HepG2 (cell line): ENCODE results near the gene TSPAN5.

Source experiments
- CREM ChIP-seq, 2 experiments: sonication (generic) in 1 of 2; formaldehyde crosslinking in 1 of 2; IDR thresholded peaks; 2 replicates each; pipeline versions ENCODE4 v1.4.0 to v1.6.1; 2016 to 2020; ENCODE audit warnings: antibody characterized with exemption in 1 of 2, mild to moderate bottlenecking in 1 of 2, missing genetic modification reagents in 1 of 2
- E2F5 ChIP-seq: sonication (generic); formaldehyde crosslinking; conservative IDR thresholded peaks from 2 replicates; pipeline ENCODE4 v1.4.0; 2020; ENCODE audit warnings: missing genetic modification reagents
- ELF1 ChIP-seq: sonication (generic); formaldehyde crosslinking; IDR thresholded peaks from 2 replicates; pipeline ENCODE4 v1.4.0; 2020; ENCODE audit warnings: missing genetic modification reagents
- EP300 ChIP-seq, 3 experiments: sonication (generic) in 1 of 3; formaldehyde crosslinking in 1 of 3; IDR thresholded peaks; 2 replicates each; pipeline versions ENCODE4 v1.5.1 to v1.6.1; 2011 to 2020; ENCODE audit warnings: low read depth in 2 of 3, low read length in 2 of 3, borderline replicate concordance in 1 of 3, improper control_type of control experiment in 1 of 3, mild to moderate bottlenecking in 1 of 3, missing genetic modification reagents in 1 of 3, moderate library complexity in 1 of 3
- HOXA3 ChIP-seq: sonication (generic); formaldehyde crosslinking; IDR thresholded peaks from 2 replicates; pipeline ENCODE4 v1.5.0; 2020; ENCODE audit warnings: missing genetic modification reagents
- MAX ChIP-seq: IDR thresholded peaks from 2 replicates; pipeline ENCODE4 v1.6.1; 2012; ENCODE audit warnings: inconsistent platforms
- MLX ChIP-seq: IDR thresholded peaks from 2 replicates; pipeline ENCODE4 v1.6.1; 2016
- POLR2A ChIP-seq, 2 experiments: IDR thresholded peaks; 2 replicates each; pipeline ENCODE4 v1.6.1; 2011; ENCODE audit warnings: low read depth in 2 of 2, low read length in 2 of 2, mild to moderate bottlenecking in 1 of 2, moderate library complexity in 1 of 2; ENCODE audit not compliant: insufficient read depth in 1 of 2
- PRPF4 ChIP-seq: fragments of 200-400 bp; formaldehyde crosslinking; IDR thresholded peaks from 2 replicates; pipeline ENCODE4 v1.6.1; 2016; ENCODE audit warnings: low read length, low read depth; ENCODE audit not compliant: poor library complexity, severe bottlenecking
- SIN3A ChIP-seq: IDR thresholded peaks from 2 replicates; pipeline ENCODE4 v1.6.1; 2011; ENCODE audit warnings: low read depth, mild to moderate bottlenecking, control low read depth, low read length, borderline replicate concordance
- SIN3B ChIP-seq: fragments of 150-350 bp; IDR thresholded peaks from 2 replicates; pipeline ENCODE4 v1.6.1; 2014; ENCODE audit warnings: low read length
- TBX2 ChIP-seq: sonication (generic); formaldehyde crosslinking; IDR thresholded peaks from 2 replicates; pipeline ENCODE4 v1.5.0; 2020; ENCODE audit warnings: missing genetic modification reagents, mild to moderate bottlenecking, borderline replicate concordance
- THAP7 ChIP-seq: sonication (generic); formaldehyde crosslinking; IDR thresholded peaks from 2 replicates; pipeline ENCODE4 v1.8.1; 2023; ENCODE audit warnings: mild to moderate bottlenecking, missing genetic modification reagents
- TF ChIP-seq, protein P1 (sequence below): IDR thresholded peaks from 2 replicates; pipeline ENCODE4 v1.6.1; 2016; ENCODE audit warnings: missing biosample characterization, missing genetic modification reagents, low read depth

- TF ChIP-seq POLR2A (IDR thresholded peaks at IDR 0.05; ENCODE audit: insufficient read depth in 1 of 2, low read depth in 2 of 2, low read length in 2 of 2): no peak
- no peak for TF ChIP-seq HOXA3 (CRISPR knock-in tag)
- no peak for TF ChIP-seq E2F5 (CRISPR knock-in tag)
- TF ChIP-seq ELF1 (CRISPR knock-in tag): no peak
- TF ChIP-seq SIN3A: no peak
- no peak for TF ChIP-seq EP300 (IDR thresholded peaks at IDR 0.05; ENCODE audit: low read depth in 2 of 2, low read length in 2 of 2)
- no peak for TF ChIP-seq EP300 (CRISPR knock-in tag; IDR thresholded peaks at IDR 0.05; ENCODE audit: borderline replicate concordance)
- TF ChIP-seq THAP7 (CRISPR knock-in tag): no peak
- no peak for TF ChIP-seq SIN3B
- TF ChIP-seq CREM (IDR thresholded peaks at IDR 0.05): no peak
- TF ChIP-seq CREM (CRISPR knock-in tag; IDR thresholded peaks at IDR 0.05): no peak
- no peak for TF ChIP-seq MAX
- TF ChIP-seq, protein P1, sequence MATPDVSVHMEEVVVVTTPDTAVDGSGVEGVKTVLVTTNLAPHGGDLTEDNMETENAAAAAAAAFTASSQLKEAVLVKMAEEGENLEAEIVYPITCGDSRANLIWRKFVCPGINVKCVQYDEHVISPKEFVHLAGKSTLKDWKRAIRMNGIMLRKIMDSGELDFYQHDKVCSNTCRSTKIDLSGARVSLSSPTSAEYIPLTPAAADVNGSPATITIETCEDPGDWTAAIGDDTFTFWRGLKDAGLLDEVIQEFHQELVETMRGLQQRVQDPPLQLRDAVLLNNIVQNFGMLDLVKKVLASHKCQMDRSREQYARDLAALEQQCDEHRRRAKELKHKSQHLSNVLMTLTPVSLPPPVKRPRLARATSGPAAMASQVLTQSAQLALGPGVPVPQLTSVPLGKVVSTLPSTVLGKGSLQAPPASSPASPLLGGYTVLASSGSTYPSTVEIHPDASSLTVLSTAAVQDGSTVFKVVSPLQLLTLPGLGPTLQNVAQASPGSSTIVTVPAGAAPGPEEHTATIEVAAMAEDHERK: no peak
- no peak for TF ChIP-seq MLX (CRISPR knock-in tag)
- TF ChIP-seq TBX2: no peak
- no peak for TF ChIP-seq PRPF4
These were observed 235.4 kb downstream of the TSPAN5 start for GRCh38 chr4:98423009-98423408.
